Stimulated activated CD4-positive, alpha-beta T cell treated with anti-CD3 and anti-CD28 coated beads, Interleukin-1b, Interleukin-23, amount 100 ng/mL, for 48 hours (primary cell): ENCODE data around the gene MAPK13.

Experiments used
- DNase-seq: peaks from one replicate; pipeline ENCODE4 v3.0.0-alpha.2; 2020

Gene MAPK13

DNA sequence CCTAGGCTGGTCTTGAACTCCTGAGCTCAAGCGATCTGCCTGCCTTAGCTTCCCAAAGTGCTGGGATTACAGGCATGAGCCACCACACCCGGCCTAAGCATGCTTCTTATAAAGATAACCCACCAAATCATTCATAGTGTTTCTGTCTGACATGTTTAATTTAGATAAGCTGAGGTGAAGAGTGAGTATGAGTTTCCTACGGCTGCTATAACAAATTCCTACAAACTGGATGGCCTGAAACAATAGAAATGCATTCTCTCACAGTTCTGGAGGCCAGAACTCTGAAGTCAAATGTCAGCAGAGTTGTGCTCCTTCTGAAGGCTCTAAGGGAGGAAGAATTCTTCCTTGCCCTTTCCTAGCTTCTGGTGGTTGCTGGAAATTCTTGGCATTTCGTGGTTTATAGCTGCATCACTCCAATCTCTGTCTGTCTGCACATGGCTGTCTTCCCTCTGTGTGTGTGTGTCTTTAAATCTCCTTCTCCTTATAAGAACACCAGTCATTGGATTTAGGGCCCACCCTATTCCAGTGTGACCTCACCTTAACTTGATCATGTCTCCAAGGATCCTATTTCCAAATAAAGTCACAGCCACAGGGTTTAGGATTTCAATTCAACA, 29.9 kb downstream of the MAPK13 start:
- no peak for DNase-seq

DNA sequence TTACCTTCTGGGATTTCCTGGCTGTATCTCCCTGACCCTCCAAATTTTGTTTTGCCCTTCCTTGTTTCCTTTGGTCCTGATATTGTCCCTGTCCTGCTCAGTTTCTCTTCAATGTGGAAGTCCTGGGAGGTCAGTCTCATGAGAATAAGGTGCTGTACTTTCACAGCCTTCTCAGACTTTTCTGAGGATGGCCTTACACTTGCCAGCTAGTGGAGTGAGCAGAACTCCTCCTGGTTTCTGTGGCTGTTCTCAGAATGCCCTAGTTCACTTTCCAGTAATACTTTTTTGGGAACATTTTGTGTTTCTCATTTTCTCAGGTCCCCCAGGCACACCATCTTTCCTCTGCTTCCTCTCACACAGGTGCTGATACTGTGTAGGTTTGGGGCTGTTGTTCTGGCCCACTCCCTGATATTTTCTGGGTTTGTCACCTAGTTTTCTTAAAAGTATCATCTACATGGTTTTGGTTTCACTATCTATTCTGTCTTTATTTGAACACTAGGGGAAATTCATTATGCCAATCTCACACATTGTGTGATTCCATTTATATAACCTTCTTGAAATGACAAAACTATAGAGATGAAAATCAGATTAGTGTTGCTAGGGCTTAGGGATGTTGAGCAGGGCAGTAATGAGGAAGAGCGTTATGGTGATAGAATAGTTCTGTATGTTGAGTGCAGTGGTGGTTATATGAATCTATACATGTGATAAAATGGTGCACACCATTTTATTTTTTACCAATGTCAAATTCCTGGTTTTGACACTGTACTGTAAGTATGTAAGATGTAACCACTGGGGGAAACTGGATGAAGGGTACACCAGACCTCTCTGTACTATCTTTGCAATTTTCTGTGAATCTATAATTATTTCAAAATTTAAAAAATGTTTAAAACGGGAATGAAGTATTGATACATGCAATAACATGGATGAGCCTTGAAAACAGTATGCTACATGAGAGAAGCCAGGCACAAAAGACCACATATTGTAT, 39.0 kb downstream of the MAPK13 start:
- DNase-seq: no peak

DNA sequence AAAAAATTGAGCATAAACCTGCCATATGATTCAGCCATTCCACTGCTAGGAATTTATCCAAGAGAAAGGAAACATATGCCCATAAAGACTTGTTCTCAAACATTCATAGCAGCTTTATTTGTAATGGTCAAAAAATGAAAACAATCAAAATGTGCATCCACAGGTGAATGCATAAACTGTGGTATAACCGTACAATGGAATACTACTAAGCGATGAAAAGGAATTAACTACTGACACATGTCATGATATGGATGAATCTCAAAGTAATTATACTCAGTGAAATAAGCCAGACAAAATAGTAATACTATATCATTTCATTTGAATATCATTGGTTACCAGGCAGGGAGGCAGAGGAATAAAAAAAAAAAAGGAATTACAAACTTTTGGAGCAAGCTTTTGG, 40.4 kb downstream of the MAPK13 start:
- DNase-seq: no peak

DNA sequence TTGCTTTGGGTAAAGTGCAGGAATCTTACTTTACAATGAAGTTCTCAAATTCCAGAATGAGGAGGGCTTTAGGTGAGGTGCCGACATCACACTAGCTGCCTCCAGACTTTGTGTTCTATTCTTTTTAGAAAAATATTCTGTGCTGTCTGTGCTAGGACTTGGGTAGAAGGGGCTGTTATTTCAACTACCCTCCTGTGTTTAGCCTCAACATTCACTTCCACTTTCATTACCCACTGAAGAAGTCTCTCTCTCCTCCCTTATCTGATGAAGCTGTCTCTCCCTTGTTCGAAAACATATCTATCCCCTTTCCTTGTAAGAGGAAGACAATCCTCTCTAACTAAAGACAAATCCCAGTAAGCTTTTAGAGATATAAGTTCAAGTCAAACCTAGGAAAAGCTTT, 41.3 kb downstream of the MAPK13 start:
- DNase-seq: no peak

DNA sequence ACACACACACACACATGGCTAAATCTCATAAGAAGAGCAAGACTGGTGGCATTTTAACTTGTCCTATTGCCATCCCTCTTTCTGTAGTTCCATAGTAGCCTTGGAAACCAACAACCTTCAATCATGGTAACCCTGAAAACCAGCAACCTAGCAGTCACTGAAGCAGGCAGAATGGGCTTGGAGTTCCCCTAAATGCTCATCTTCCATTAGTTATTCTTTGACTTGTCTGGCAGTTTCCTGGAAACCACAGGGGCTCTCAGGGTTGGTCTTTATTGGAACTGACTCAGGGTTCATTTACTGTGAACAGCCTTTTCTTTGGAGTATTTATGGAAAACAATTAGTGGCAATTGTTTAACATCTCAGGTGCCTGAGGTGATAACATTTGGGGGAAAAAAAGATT, 46.9 kb downstream of the MAPK13 start:
- peak; percentile 30 for DNase-seq

DNA sequence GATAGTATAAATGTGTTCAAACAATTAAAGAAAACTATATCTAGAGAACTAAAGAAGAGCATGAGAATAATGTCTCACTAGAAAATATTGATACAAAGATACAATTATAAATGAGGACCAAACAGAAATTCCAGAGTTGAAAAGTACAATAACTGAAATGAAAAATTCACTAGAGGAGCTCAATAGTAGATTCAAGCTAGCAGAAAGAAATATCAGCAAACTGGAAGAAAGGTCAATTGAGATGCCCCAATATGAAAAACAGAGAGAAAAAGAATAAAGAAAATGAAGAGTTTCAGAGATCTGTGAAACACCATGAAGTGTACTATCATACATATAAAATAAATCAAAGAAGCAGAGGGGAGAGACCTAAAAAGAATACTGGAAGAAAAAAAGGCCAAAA, 48.2 kb downstream of the MAPK13 start:
- no peak for DNase-seq

DNA sequence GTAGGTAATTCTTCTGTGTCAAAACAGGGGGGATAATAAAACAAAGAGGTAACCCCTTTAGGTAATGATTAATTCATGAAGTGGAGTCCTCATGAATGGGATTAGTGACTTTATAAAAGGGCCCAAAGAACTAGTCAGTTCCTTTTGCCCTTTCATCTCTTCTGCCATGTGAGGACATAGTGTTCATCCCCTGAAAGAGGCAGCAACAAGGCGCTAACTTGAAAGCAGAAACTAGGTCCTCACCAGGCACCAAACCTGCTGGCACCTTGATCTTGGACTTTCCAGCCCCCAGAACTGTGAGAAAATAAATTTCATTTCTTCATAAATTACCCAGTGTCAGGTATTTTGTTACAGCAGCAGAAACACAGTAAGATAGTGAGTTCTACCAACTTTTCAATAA, 49.8 kb downstream of the MAPK13 start:
- no peak for DNase-seq

DNA sequence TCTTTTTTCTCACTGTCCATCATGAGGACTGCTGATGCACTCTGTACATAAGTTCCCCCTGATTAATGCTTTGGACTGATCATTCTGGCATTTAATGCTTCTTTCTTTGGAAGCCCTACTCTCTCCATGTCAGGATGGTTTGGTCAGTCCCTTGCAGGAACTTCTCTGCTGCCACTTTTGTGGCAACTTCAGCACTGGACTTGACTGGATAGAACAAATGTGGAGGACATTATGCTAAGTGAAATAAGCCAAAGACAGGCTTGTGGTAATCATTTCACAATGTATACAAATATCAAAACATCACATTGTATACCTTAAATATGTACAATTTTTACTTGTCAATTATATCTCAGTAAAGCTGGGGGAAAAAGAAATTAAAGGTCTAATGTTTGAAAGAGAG, 54.0 kb downstream of the MAPK13 start:
- DNase-seq: no peak

DNA sequence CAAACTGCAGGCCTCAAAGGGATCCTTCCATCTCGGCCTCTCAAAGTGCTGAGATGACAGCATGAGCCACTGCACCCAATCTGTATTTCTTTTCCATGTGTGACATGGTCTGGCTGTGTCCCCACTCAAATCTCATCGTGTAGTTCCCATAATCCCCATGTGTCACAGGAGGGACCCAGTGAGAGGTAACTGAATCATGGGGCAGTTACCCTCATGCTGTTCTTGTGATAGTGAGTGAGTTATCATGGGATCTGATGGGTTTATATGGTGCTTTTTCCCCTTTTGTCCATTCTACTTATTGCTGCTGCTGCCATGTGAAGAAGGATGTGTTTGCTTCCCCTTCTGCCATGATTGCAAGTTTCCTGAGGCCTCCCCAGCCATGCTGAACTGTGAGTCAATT, 55.9 kb downstream of the MAPK13 start:
- no peak for DNase-seq

DNA sequence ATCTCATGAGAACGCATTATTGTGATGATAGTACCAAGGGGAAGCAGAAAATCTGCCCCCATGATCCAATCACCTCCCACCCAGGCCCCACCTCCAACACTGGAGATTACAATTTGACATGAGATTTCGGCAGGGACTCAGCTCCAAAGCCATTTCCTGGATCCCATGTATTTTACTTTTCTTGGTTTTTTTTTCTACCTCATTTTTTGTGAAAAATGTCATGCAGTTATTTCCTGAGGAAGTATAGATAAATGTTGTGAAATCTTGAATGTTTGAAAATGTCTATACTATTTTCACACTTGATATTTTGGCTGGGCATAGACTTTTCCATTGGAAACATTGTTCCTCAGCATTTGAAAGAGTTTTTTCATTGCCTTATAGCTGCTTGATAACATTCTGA, 57.1 kb downstream of the MAPK13 start:
- no peak for DNase-seq
